ENCODE data around the gene BEGAIN.
"Not testable (repeated sequence)": the region's sequence is repeated elsewhere in the genome, so short reads cannot be mapped to it uniquely, and the experiment has no call there.

Gene BEGAIN

DNA sequence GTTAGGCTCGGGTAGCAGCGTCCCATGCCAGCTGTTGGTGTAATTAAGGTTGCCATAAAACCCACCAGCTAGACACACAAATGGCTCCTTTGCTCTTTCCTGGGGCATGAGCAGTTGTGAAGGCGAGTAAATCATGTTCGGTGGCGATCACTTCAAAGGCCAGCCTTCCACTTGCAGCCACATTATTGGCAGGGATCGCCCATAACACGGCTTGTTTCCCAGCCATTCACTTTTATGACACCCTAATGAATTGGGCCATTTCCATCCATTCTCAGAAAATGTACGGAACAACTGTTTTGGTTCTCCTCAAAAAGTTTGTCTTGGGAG is 63.4 kb downstream of the BEGAIN start:
- Histone ChIP-seq H3K4me1 (ENCODE audit: insufficient read depth, low read length) (no peaks in the 10 kb centered on the region), H3K9me3 (ENCODE audit: control insufficient read depth, insufficient read depth, low read length) (no peaks in the 10 kb centered on the region), H3K36me3 (ENCODE audit: insufficient read depth, low read length) (no peaks in the 10 kb centered on the region; the same call in 1 of the 2 replicates), H3K9ac (ENCODE audit: low read depth, low read length) (no peak overlapping the region)

DNA sequence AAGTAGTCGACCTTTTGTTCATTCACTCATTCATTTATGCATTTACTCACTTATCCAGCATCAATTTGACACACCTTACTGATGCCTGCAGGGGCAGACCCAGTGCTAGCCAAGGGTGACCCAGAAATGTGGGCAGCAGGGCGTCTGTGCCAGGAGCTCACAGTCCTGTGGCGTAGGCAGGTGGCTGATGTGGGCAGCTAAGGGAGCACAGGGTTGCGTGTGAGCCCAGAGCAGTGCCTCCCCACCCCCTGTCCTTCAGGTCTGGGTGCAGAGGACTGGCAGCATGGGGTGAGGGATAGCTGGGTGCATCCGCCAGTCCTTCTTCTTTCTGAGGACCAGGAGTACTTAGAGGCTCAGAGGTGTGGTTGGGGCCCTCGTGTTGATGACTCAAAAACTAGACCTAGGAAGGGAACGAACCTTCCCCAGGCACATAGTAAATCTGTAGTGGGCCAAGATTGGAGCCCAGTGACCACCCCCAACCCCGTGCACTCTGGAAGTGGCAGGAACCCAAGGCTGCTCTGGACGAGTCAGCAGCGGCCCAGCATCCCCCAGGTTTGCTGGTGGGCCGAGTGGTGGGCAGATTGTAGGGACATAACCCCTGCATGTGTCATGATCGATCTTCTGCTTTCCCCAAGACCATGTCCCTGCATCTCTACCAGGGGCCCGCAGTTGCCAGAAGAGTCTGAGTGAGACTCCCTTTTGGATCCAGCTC is 63.9 kb downstream of the BEGAIN start:
- Histone ChIP-seq H3K9ac (ENCODE audit: low read depth, low read length) (no peak overlapping the region), H3K4me1 (ENCODE audit: insufficient read depth, low read length) (no peaks in the 10 kb centered on the region), H3K36me3 (ENCODE audit: insufficient read depth, low read length) (no peaks in the 10 kb centered on the region; the same call in 1 of the 2 replicates), H3K9me3 (ENCODE audit: control insufficient read depth, insufficient read depth, low read length) (no peaks in the 10 kb centered on the region)

DNA sequence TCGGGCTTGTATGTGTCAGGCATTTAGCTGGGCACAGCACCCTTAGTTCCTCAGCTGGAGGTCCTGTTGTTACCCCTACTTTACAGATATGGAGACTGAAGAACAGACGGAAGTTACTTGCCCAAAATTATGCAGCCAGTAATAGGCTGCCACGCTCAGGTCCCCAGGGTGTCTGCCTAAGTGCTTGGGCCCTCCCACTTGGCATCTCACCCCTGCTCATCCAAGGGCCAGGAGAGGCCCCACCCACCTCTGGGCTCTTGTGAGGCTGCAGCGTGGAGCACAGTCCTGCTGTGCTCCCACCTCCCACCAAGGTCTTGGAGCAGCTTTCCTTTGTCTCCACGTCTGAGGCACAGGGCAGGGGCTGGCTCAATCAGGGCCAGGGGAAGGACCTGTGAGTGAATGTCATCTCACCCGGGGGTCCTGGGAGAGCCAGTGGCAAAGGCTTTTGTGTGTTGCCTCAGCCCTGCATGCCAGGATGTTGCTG is 64.6 kb downstream of the BEGAIN start:
- H3K9me3 ChIP-seq (ENCODE audit: control insufficient read depth, insufficient read depth, low read length) = no peaks in the 10 kb centered on the region
- no peaks in the 10 kb centered on the region for H3K4me1 ChIP-seq (ENCODE audit: insufficient read depth, low read length)
- no peak overlapping the region for H3K9ac ChIP-seq (ENCODE audit: low read depth, low read length)
- no peaks in the 10 kb centered on the region; the same call in 1 of the 2 replicates for H3K36me3 ChIP-seq (ENCODE audit: insufficient read depth, low read length)

DNA sequence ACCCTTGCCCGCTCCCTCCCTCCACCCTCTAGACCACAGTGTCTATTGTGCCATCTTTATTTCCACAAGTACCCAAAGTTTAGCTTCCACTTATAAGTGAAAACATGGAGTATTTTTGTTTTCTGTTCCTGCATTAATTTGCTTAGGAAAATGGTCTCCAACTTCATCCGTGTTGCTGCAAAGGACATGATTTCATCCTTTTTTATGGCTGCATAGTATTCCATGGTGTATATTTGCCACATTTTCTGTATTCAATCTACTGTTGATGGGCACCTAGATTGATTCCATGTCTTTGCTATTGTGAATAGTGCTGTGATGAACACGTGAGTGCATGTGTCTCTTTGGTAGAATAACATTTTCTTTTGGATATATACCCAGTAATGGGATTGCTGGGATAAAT is 81.2 kb downstream of the BEGAIN start:
- not testable (repeated sequence) for H3K9ac ChIP-seq (ENCODE audit: low read depth, low read length); H3K9me3 ChIP-seq (ENCODE audit: control insufficient read depth, insufficient read depth, low read length); H3K4me1 ChIP-seq (ENCODE audit: insufficient read depth, low read length); H3K36me3 ChIP-seq (ENCODE audit: insufficient read depth, low read length)

DNA sequence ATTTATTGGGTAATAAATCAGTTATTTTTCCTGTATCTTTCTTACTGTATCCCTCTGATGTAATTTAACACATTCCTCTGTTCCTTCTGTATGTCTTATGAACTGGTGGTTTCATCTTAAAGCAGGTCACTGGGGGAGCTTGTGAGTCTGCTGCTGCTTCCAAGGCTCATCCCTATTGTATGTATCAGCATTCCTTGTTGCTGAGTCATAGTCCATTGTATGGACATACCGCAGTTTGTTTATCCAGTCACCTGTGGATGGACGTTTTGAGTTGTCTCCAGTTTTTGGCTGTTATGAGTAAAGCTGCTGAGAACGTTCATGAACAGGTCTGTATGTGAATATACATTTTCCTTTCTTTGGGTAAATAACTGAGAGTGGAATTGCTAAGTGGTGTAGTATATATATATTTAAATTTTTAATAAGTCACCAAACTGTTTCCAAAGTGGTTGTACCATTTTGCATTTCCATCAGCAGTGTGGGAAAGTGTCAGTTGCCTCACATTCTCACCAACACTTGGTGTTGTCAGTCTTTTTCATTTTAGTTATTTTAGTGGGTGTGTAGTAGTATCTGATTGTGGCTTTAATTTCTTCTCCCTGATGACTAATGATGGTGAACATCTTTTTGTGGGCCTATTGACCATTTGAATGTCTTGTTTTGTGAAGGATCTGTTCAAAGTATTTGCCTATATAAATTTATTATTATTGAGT is 82.7 kb downstream of the BEGAIN start:
- Histone ChIP-seq H3K9ac (ENCODE audit: low read depth, low read length) (no peak overlapping the region), H3K36me3 (ENCODE audit: insufficient read depth, low read length) (no peaks in the 10 kb centered on the region), H3K4me1 (ENCODE audit: insufficient read depth, low read length) (no peaks in the 10 kb centered on the region), H3K9me3 (ENCODE audit: control insufficient read depth, insufficient read depth, low read length) (peaks cover 3% of the 10 kb centered on the region)

DNA sequence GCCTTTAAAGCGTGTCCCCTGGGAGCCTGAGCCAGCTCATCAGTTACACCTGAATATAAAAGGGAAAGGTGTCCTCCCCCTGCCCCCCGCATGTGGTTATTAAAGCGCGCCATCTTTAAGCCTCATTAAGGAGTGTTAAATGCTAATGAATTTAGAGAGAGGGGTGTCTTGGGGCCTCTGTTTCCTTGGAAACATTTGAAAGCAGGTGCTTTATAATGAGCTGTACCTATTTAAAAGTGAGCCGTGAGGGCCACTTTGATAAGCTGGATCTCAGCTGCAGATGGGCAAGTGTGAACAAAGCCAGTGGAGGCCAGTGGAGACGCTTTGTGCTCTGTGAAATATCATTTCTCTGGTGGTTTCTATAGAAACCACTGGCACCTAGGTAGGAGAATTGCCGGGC is 84.0 kb downstream of the BEGAIN start:
- Histone ChIP-seq H3K9me3 (ENCODE audit: control insufficient read depth, insufficient read depth, low read length) (peaks cover 3% of the 10 kb centered on the region), H3K9ac (ENCODE audit: low read depth, low read length) (no peak overlapping the region), H3K36me3 (ENCODE audit: insufficient read depth, low read length) (no peaks in the 10 kb centered on the region), H3K4me1 (ENCODE audit: insufficient read depth, low read length) (no peaks in the 10 kb centered on the region)

DNA sequence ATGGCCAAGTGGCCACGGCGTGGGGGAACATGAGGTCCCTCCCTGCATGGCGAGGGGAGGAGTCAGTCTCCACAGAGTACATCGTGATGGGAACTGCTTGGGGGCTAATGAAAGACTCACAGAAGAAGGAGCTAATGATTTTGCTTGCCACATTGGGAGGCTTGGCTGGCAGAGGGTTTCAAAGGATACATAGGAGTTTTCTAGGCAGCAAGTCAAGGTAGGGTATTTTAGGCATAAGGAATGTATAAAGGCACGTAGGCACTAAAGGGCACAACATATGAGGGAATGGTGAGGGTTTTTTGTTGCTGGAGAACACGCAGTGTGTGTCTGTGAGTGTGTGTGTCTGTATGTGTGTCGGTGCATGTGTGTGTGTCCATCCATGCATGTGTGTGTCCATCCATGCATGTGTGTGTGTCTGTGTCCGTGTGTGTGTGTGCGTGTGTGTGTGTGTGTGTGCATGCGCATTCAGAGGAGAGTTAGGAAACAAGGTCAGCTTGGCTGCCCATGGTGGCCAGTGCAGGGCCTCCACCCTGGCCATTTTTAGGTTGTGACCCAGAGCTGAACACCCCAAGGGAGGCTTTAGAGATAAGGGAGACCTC is 84.5 kb downstream of the BEGAIN start:
- no peaks in the 10 kb centered on the region for H3K4me1 ChIP-seq (ENCODE audit: insufficient read depth, low read length)
- H3K36me3 ChIP-seq (ENCODE audit: insufficient read depth, low read length) = no peaks in the 10 kb centered on the region
- peaks cover 3% of the 10 kb centered on the region for H3K9me3 ChIP-seq (ENCODE audit: control insufficient read depth, insufficient read depth, low read length)
- no peak overlapping the region for H3K9ac ChIP-seq (ENCODE audit: low read depth, low read length)

DNA sequence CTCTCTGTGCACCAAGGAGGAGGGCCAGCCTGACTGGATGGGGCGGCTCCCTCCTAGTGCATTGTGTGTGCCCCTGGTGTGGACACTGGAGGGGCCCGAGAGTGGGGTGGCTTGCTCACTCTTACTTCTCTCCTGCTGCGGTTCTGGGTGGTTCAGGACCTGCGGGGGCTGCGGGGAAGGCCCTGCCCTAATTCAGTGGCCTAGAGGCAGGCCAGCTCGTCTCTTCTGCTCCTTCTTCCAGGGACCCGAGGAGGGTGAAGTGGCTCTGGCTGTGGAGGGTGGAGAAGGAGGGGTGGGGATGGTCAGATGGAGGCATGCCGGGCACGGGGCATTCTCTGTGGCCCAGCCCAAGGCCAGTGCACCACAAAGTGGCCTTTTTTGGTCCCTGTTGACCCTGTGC is 87.1 kb downstream of the BEGAIN start:
- Histone ChIP-seq H3K4me1 (ENCODE audit: insufficient read depth, low read length) (no peaks in the 10 kb centered on the region), H3K36me3 (ENCODE audit: insufficient read depth, low read length) (no peaks in the 10 kb centered on the region), H3K9ac (ENCODE audit: low read depth, low read length) (no peak overlapping the region), H3K9me3 (ENCODE audit: control insufficient read depth, insufficient read depth, low read length) (peaks cover 3% of the 10 kb centered on the region)

DNA sequence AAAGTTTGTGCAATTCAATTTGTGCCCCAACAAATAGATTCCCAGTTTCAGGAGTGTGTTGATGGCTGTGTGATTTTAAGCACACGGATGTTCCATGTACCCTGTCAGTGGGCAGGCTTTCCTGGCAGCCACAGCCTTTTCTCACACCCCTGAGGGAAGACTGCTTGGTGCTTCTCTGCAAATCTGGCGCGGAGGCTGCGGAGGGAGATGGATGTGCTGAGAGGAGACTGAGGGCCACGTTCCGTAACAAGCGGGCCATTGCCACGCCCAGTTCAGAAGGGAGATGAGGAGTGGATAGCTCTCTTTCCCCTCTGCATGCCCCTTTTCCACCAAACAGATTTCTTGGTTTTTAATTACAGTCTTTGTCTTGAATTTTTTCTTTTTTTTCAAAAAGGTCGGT is 89.1 kb downstream of the BEGAIN start:
- no peak overlapping the region for H3K9ac ChIP-seq (ENCODE audit: low read depth, low read length)
- no peaks in the 10 kb centered on the region for H3K4me1 ChIP-seq (ENCODE audit: insufficient read depth, low read length)
- no peaks in the 10 kb centered on the region for H3K36me3 ChIP-seq (ENCODE audit: insufficient read depth, low read length)
- H3K9me3 ChIP-seq (ENCODE audit: control insufficient read depth, insufficient read depth, low read length) = no peaks in the 10 kb centered on the region

DNA sequence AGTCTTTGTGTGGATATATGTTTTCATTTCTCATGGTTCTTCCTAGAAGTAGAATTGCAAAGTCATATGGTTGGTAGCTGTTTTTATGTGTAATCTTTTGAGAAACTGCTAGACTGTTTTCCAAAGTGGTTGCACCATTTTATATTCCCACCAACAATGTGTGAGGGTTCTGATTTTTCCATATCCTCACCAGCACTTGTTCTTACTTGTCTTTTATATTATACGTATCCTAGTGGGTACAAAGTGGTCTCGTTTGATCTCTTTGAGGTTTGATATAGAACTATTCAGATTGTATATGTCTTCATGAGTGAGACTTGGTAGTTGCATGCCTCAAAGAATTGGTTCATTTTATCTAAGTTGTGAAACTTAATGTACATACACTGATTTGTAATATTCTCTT is 91.3 kb downstream of the BEGAIN start:
- Histone ChIP-seq H3K9ac (ENCODE audit: low read depth, low read length) (no peak overlapping the region), H3K9me3 (ENCODE audit: control insufficient read depth, insufficient read depth, low read length) (no peaks in the 10 kb centered on the region), H3K36me3 (ENCODE audit: insufficient read depth, low read length) (0 out of 2 replicates have a peak, but pooled peaks cover 3% of the 10 kb centered on the region), H3K4me1 (ENCODE audit: insufficient read depth, low read length) (no peaks in the 10 kb centered on the region)

DNA sequence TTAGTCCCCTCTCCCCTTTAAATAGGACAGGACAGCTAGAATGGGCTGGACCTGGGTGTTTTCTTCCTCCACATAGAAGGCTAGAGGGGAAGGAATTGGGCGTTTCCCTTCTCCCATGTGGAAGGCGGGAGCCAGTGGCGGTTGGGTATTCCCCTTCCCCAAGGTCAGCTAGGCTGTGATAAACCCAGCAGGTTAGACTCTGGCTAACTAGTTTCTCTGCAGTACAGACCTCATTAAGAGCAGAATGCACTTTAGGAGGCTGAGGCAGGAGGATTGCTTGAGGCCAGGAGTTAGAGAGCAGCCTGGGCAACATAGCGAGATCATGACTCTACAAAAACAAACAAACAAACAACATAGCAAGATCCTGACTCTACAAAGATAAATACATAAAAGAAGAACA is 92.6 kb downstream of the BEGAIN start:
- Histone ChIP-seq H3K36me3 (ENCODE audit: insufficient read depth, low read length) (0 out of 2 replicates have a peak, but pooled peaks cover 4% of the 10 kb centered on the region), H3K9ac (ENCODE audit: low read depth, low read length) (no peak overlapping the region), H3K4me1 (ENCODE audit: insufficient read depth, low read length) (no peaks in the 10 kb centered on the region), H3K9me3 (ENCODE audit: control insufficient read depth, insufficient read depth, low read length) (no peaks in the 10 kb centered on the region)

DNA sequence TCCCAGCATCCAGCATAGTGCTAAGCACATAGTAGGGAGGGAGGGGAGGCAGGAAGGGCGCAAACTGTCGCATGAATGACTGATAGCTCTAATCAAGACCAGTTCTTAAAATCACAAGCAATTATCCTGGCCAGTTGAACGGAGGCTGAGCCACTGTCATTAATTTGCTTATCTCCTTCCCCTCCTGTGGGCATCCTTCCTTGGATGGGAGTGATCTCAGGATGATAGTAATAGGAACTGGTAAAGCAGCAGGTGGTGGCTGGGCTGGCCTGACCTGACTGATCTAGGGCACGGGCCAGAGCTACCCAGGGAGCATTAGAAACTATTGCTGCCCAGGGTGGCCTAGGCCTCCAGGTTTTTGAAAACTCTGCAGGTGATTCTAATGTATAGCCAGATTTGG is 97.0 kb downstream of the BEGAIN start:
- Histone ChIP-seq H3K9ac (ENCODE audit: low read depth, low read length) (no peak overlapping the region), H3K36me3 (ENCODE audit: insufficient read depth, low read length) (0 out of 2 replicates have a peak, but pooled peaks cover 4% of the 10 kb centered on the region), H3K9me3 (ENCODE audit: control insufficient read depth, insufficient read depth, low read length) (no peaks in the 10 kb centered on the region), H3K4me1 (ENCODE audit: insufficient read depth, low read length) (no peaks in the 10 kb centered on the region)

DNA sequence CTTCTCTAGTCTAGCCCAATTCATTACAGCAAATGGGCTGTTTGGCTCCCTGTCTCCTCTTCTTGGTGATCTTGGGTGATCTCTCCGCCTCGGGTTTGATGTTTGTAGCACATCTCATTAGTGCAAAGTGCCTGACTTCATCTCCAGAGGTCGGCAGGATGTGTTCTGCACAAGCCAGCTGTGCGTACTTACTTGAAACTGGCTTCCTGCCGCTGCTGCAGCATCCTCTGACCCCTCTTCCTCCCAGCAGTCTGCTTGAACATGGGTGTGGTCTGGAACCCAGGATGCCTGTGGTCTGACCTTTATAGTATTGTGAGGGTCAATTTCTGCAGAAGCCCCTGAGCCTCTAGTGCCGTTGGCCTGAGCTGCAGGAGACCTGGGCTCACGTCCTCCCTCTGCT is 99.2 kb downstream of the BEGAIN start:
- H3K4me1 ChIP-seq (ENCODE audit: insufficient read depth, low read length) = no peaks in the 10 kb centered on the region
- H3K9ac ChIP-seq (ENCODE audit: low read depth, low read length) = no peak overlapping the region
- H3K36me3 ChIP-seq (ENCODE audit: insufficient read depth, low read length) = 0 out of 2 replicates have a peak, but pooled peaks cover 4% of the 10 kb centered on the region
- H3K9me3 ChIP-seq (ENCODE audit: control insufficient read depth, insufficient read depth, low read length) = no peaks in the 10 kb centered on the region

DNA sequence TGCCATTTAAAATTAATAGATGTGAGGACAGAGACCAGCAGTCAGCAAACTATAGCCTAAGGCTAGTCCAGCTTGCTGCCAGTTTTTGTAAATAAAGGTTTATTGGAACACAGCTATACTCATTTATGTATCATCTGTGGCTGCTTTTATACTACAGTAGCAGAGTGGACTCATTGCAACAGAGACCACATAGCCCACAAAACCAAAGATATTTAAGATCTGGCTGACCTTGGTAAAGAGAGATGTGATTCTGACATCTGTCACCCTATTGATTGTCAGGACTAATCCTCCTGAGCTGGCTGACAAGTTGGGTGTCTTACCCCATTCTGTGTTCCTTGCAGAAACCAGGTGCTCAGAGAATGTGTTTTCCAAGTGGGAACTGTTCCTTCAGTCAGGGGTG is 99.9 kb downstream of the BEGAIN start:
- Histone ChIP-seq H3K36me3 (ENCODE audit: insufficient read depth, low read length) (0 out of 2 replicates have a peak, but pooled peaks cover 4% of the 10 kb centered on the region), H3K9me3 (ENCODE audit: control insufficient read depth, insufficient read depth, low read length) (no peaks in the 10 kb centered on the region), H3K4me1 (ENCODE audit: insufficient read depth, low read length) (no peaks in the 10 kb centered on the region), H3K9ac (ENCODE audit: low read depth, low read length) (no peak overlapping the region)
